Activated CD4-positive, CD25-positive, alpha-beta regulatory T cell treated with anti-CD3 and anti-CD28 coated beads, Interleukin-2, amount 50 U/mL, for 72 hours (primary cell): Measurements from ENCODE around the gene TPRG1.

ENCODE experiments used
- DNase-seq: peaks from one replicate; pipeline ENCODE4 v3.0.0; 2021

Gene TPRG1

GRCh38 chr3:189167027-189167766 is 4.6 kb upstream of the TPRG1 start:
- DNase-seq: no peak

GRCh38 chr3:189168711-189169110 is 3.1 kb upstream of the TPRG1 start:
- DNase-seq: no peak

GRCh38 chr3:189169728-189170127 is 2.0 kb upstream of the TPRG1 start:
- no peak for DNase-seq

GRCh38 chr3:189170559-189170958 is 1.2 kb upstream of the TPRG1 start:
- DNase-seq: no peak

GRCh38 chr3:189172668-189173419 is 1.1 kb downstream of the TPRG1 start:
- no peak for DNase-seq

DNA sequence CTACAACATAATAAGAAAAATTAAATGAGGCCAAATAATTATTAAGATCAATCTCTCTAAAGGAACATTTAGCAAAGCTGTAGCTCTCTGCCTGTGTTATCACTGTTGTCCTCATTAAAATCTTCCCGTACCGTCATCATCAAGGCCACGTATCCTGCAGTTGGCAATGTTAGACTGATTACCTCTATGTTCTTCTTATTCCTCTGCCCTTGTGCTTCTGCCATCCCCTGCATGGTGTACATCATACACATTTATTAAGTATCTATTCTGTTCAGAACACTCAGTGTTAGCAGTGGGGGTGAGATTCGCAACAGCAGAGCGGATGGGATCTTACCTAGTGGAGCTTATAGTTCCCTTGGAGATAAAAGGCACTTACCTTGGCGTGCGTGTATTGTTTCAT is 12.8 kb downstream of the TPRG1 start:
- DNase-seq: no peak

DNA sequence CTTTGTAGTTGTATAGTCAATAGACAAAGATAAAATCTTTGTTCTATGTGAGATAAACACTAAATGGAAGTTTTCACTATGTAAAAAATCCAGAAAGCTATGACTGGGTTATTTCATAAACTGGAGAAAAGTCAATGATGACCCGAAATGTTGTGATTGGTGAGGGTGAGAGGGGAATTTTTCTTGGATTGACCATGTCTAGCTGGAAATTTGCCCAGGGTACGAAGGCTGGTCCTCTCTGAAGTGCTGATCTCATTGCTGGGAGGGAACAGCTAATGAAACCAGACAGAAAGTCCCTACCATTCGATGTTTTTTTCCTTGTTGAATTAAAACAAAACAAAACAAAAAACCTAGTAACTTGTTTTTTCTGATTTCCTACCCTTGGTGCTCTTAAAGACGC is 14.3 kb downstream of the TPRG1 start:
- no peak for DNase-seq

DNA sequence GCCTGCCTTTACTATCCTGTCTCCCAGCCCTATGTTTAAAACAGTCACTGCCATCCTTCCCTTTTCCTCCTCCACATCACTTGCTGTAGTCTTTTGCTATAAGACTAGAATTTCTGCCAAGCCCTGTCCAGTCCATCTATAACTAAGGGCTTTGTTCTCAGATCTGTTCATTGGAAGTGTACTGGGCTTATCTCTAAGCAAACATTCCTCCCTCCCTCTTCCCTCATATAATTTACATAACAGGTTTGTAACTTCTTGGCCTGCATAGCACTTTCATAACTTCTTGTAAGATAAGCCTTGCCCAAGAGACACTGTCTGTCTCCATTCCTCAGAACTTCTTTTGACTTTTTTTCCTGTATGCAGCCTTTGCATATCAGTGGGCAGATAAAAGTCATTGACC is 16.7 kb downstream of the TPRG1 start:
- DNase-seq: no peak

DNA sequence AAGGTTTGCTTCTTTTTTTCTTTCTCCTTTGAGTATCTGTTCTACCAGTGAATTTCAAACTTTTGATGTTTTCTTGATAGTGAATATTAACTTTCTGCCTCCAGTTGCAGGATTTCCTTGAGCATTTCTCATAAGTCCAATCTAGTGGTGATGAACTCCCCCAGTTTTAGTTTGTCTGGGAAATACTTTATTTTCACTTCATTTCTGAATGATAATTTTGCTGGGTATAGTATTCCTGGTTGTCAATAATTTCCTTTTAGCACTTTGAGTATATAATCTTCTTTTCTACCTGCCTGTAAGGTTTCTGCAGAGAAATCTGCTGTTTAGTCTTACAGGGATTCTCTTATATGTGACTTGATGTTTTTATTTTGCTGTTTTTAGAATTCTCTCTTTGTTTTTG is 21.0 kb downstream of the TPRG1 start:
- DNase-seq: no peak

- DNase-seq: no peak
These were observed 23.5 kb downstream of the TPRG1 start for GRCh38 chr3:189195302-189195701.

- no peak for DNase-seq
These were observed 30.3 kb downstream of the TPRG1 start for GRCh38 chr3:189202106-189202505.

- DNase-seq: no peak
These were observed 30.8 kb downstream of the TPRG1 start for GRCh38 chr3:189202583-189202982.

- DNase-seq: no peak
These were observed 32.5 kb downstream of the TPRG1 start for GRCh38 chr3:189204167-189204866.

DNA sequence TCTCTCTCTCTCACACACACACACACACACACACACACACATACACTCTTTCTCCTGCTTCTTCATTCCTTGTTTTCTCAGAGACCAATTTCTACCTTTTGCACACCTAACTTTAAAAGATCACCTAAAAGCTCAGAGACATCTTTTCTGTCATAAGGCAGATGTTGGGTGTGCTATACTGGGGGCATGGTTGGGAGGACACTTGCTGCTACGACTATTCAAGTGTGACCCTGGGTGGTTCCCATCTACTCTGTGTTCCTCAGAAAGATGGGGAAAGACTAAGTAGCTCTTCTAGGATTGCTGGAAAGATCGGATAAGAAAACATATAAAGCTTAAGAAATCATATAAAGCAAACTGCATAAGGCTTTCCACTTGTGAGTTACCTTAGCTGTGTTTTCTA is 33.2 kb downstream of the TPRG1 start:
- DNase-seq: no peak

- no peak for DNase-seq
These were observed 38.5 kb downstream of the TPRG1 start for GRCh38 chr3:189210251-189210770.

- no peak for DNase-seq
These were observed 40.9 kb downstream of the TPRG1 start for GRCh38 chr3:189212681-189213080.

- no peak for DNase-seq
These were observed 42.9 kb downstream of the TPRG1 start for GRCh38 chr3:189214651-189215050.

DNA sequence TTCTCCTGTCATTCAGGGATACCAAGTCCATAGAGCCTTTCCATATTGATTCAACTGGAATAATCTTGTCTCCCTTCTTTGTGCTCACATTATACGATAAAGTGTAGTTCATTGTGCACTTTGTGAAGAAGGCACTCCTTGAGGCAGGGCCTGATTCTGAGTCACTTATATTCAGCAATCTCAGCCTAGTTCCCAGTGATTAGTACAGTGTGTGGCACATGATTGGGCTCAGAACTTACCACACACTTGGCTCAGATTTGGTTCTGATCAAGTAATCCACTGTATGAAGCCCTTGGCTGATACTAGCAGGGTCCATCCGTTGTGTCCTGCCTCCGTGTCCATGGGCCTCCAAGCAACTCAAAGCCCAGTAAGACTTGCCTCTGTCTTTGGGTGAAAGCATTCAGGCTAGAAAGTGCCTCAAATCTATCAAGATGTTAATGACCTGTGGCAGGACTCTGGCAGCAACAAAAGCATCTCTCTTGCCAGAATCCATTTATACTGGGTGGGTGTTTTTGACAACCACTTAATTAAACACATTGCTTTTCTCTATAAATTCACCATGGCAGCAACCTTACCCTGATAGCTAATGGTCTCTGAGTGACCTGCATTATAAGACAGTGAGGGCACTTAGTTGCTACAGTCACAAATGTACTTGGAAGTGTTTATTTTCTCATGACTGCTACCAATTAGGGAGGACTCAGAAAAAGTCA is 51.3 kb downstream of the TPRG1 start:
- no peak for DNase-seq

DNA sequence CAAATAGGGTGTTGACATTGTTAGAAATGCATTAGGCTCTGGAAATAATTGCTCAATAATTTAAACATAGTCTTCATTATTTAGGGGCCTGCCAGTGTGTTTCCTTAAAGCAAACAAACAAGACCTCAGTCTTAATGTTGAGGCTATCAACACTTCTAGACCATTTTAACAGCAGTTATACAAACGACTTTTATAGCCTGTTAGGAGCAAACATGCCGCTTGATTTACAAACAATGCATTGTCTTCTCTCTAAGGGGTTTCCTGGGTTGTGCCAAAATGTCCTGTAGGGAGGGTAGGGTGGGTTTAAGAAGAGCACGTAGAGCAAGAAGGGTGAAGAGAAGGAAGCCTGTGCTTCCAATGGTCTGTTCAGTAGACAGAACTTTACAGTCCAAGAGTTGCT is 53.7 kb downstream of the TPRG1 start:
- no peak for DNase-seq

DNA sequence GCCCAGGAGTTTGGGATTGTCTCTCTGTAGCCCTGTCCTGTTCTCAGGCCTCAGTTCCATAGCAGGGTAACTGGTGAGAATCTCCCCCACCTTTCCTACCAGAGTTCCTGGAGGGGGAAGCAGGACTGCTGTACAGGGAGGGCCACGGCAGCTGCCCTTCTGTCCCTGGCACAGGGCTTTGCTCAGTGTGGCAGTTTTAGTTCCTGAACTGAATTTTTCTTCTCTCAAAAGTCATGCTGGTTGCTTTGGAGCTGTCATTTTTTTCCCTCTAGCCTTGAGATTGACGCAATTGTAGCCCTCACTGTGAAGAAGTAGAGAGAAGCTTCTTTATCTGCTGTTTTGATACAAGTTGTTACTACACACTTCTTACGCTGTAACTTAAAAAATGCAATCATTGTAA is 55.5 kb downstream of the TPRG1 start:
- no peak for DNase-seq

DNA sequence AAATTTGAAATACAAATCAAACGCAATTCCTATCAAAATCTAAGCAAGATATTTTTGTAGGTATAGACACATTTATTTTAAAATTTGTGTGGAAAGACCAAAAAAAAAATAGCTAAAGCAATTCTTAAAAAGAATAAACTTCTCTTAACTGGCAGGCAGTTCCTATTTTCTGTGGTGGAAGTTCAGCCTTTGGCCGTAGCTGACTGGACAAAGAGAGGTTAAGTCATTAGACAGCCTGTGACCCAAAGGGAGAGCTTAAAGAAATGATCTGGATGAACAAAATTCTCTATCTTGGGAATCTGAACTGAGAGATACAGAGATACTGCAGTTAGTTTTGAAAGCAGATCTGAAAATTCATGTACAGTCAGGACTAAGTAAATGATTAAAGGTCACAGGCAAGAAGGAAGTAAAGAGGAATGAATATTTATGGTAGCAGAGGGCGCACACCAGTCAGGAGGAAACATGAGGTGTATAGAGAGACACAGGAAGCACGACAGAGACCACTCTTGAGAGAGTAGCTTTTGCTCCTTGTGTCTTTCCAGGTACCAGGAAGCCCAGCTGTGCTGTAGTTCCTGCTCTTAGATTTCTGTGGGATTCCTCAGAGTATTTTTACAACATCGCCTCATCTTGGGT is 57.5 kb downstream of the TPRG1 start:
- DNase-seq: no peak

GRCh38 chr3:189232790-189233189 is 61.0 kb downstream of the TPRG1 start:
- no peak for DNase-seq
